ENCODE measurements around the gene ATP6V1G1.
"Not testable (repeated sequence)": the region's sequence is repeated elsewhere in the genome, so short reads cannot be mapped to it uniquely, and the experiment has no call there.

ATP6V1G1 gene

GRCh38 chr9:114578134-114578533 lies 9.4 kb upstream of the ATP6V1G1 start:
- DNase-seq (ENCODE audit: low read depth, low spot score), result not testable (repeated sequence)

- DNase-seq (ENCODE audit: low read depth, low spot score), result no peak
These were observed 6.9 kb upstream of the ATP6V1G1 start for GRCh38 chr9:114580609-114581193.

- DNase-seq (ENCODE audit: low read depth, low spot score), result no peak
These were observed 4.0 kb upstream of the ATP6V1G1 start for GRCh38 chr9:114583371-114584155.

GRCh38 chr9:114588210-114588609 lies 641 bp downstream of the ATP6V1G1 start:
- no peak for DNase-seq (ENCODE audit: low read depth, low spot score)

- no peak for DNase-seq (ENCODE audit: low read depth, low spot score)
These were observed 1.3 kb downstream of the ATP6V1G1 start for GRCh38 chr9:114588651-114589526.

GRCh38 chr9:114590328-114590727 lies 2.8 kb downstream of the ATP6V1G1 start:
- DNase-seq (ENCODE audit: low read depth, low spot score), result no peak

- DNase-seq (ENCODE audit: low read depth, low spot score), result no peak
These were observed 3.8 kb downstream of the ATP6V1G1 start for GRCh38 chr9:114591291-114591787.

GRCh38 chr9:114591849-114592248 lies 4.3 kb downstream of the ATP6V1G1 start:
- DNase-seq (ENCODE audit: low read depth, low spot score), result no peak

- peak; percentile 33 for DNase-seq (ENCODE audit: low read depth, low spot score)
These were observed 4.8 kb downstream of the ATP6V1G1 start for GRCh38 chr9:114592356-114592755.

GRCh38 chr9:114594136-114594535 lies 6.6 kb downstream of the ATP6V1G1 start:
- no peak for DNase-seq (ENCODE audit: low read depth, low spot score)

- DNase-seq (ENCODE audit: low read depth, low spot score), result not testable (repeated sequence)
These were observed 13.1 kb downstream of the ATP6V1G1 start for GRCh38 chr9:114600502-114601248.

- DNase-seq (ENCODE audit: low read depth, low spot score), result not testable (repeated sequence)
These were observed 14.2 kb downstream of the ATP6V1G1 start for GRCh38 chr9:114601787-114602186.

GRCh38 chr9:114602620-114603019 lies 15.1 kb downstream of the ATP6V1G1 start:
- DNase-seq (ENCODE audit: low read depth, low spot score), result no peak

GRCh38 chr9:114603248-114603647 lies 15.7 kb downstream of the ATP6V1G1 start:
- DNase-seq (ENCODE audit: low read depth, low spot score), result no peak

GRCh38 chr9:114604989-114605388 lies 17.4 kb downstream of the ATP6V1G1 start:
- DNase-seq (ENCODE audit: low read depth, low spot score), result no peak

GRCh38 chr9:114606068-114606467 lies 18.5 kb downstream of the ATP6V1G1 start:
- no peak for DNase-seq (ENCODE audit: low read depth, low spot score)

GRCh38 chr9:114606597-114607207 lies 19.1 kb downstream of the ATP6V1G1 start:
- DNase-seq (ENCODE audit: low read depth, low spot score), result no peak

- no peak for DNase-seq (ENCODE audit: low read depth, low spot score)
These were observed 20.3 kb downstream of the ATP6V1G1 start for GRCh38 chr9:114607671-114608524.

- no peak for DNase-seq (ENCODE audit: low read depth, low spot score)
These were observed 20.9 kb downstream of the ATP6V1G1 start for GRCh38 chr9:114608525-114608796.
